MM.1S (cell line): ENCODE data around the gene ZDHHC11.

Experiments used
- DNase-seq: peaks from one replicate; pipeline ENCODE4 v3.0.0-alpha.2; 2015
- H2AFZ ChIP-seq: fragments of 300-600 bp; sonication (generic); 2 replicates; pipeline ENCODE4 v1.6.0; 2016; ENCODE audit warnings: antibody characterized with exemption, low read length
- H3F3A ChIP-seq: fragments of 300-600 bp; sonication (generic); 2 replicates; pipeline ENCODE4 v1.6.1; 2016; ENCODE audit warnings: mild to moderate bottlenecking, antibody characterized with exemption, low read length, moderate library complexity, mixed read lengths; ENCODE audit not compliant: insufficient read depth
- H3K27ac ChIP-seq: fragments of 300-600 bp; sonication (generic); 2 replicates; pipeline ENCODE4 v1.5.1; 2016; ENCODE audit warnings: mild to moderate bottlenecking, low read length
- H3K27me3 ChIP-seq: fragments of 300-600 bp; sonication (generic); replicated peaks from 2 replicates; pipeline ENCODE4 v1.6.0; 2016; ENCODE audit warnings: low read length; ENCODE audit not compliant: insufficient read depth
- H3K36me3 ChIP-seq: fragments of 300-600 bp; sonication (generic); replicated peaks from 2 replicates; pipeline ENCODE4 v1.6.1; 2016; ENCODE audit warnings: mild to moderate bottlenecking, low read length, mixed read lengths; ENCODE audit not compliant: insufficient read depth
- H3K4me1 ChIP-seq: fragments of 300-600 bp; sonication (generic); 2 replicates; pipeline ENCODE4 v1.6.1; 2016; ENCODE audit warnings: low read length, mixed read lengths
- H3K4me2 ChIP-seq: fragments of 300-600 bp; sonication (generic); 2 replicates; pipeline ENCODE4 v1.6.0; 2016; ENCODE audit warnings: low read depth, low read length
- H3K4me3 ChIP-seq: fragments of 300-600 bp; sonication (generic); 2 replicates; pipeline ENCODE4 v1.5.1; 2016; ENCODE audit warnings: low read length, mixed read lengths
- H3K79me2 ChIP-seq: fragments of 300-600 bp; sonication (generic); 2 replicates; pipeline ENCODE4 v1.6.1; 2016; ENCODE audit warnings: mixed run types, low read length, mixed read lengths
- H3K9ac ChIP-seq: fragments of 300-600 bp; sonication (generic); 2 replicates; pipeline ENCODE4 v1.6.1; 2016; ENCODE audit warnings: low read length, mixed read lengths
- H3K9me2 ChIP-seq: fragments of 300-600 bp; sonication (generic); replicated peaks from 2 replicates; pipeline ENCODE4 v1.6.1; 2016; ENCODE audit warnings: mild to moderate bottlenecking, low read length, mixed read lengths; ENCODE audit not compliant: insufficient read depth
- H3K9me3 ChIP-seq: fragments of 300-600 bp; sonication (generic); replicated peaks from 2 replicates; pipeline ENCODE4 v1.6.1; 2016; ENCODE audit warnings: mild to moderate bottlenecking, low read length, mixed read lengths; ENCODE audit not compliant: insufficient read depth
- H4K20me1 ChIP-seq: fragments of 300-600 bp; sonication (generic); 2 replicates; pipeline ENCODE4 v1.6.1; 2016; ENCODE audit warnings: mild to moderate bottlenecking, low read length, moderate library complexity, mixed read lengths; ENCODE audit not compliant: insufficient read depth
- EZH2 ChIP-seq: fragments of 300-600 bp; sonication (generic); optimal IDR thresholded peaks from 2 replicates; pipeline ENCODE3; 2017; ENCODE audit warnings: low read depth, mild to moderate bottlenecking, antibody characterized with exemption, low read length, mixed read lengths
- EZH2phosphoT487 ChIP-seq: fragments of 300-600 bp; sonication (generic); IDR thresholded peaks from 2 replicates; pipeline ENCODE4 v1.6.1; 2018; ENCODE audit warnings: antibody characterized with exemption, low read length
- TF ChIP-seq, protein P1 (sequence below): fragments of 300-600 bp; sonication (generic); IDR thresholded peaks from 2 replicates; pipeline ENCODE4 v1.5.1; 2016; ENCODE audit warnings: antibody characterized with exemption, low read length, mixed read lengths

The ZDHHC11 gene

DNA sequence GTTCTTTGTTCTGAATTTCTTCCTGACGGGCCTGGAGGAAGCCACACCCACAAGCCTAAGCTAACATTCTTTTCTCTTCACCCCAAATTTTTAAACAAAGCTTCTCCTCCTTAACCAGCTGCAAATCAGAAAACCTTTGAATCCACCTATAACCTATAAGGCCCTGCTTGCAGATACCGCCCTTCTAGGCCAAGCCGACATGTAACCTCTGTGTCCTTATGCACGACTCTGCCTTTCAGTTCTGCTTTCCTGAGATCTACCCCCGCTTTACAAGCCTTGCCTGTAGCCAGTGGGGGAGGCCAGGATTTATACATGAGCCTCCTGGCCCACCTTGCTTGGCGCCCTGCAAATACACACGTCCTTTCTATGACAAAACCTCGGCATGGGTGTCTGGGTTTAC lies 22.5 kb upstream of the ZDHHC11 start:
- H3K36me3 ChIP-seq: peaks cover 13% of the 10 kb centered on the region
- no peaks in the 10 kb centered on the region for H3K9me3 ChIP-seq

GRCh38 chr5:872301-872700 lies 21.5 kb upstream of the ZDHHC11 start:
- no peaks in the 10 kb centered on the region for H3K27me3 ChIP-seq
- H3K9me3 ChIP-seq: no peaks in the 10 kb centered on the region
- no peaks in the 10 kb centered on the region for H3K9me2 ChIP-seq
- H3K4me2 ChIP-seq: no peak overlapping the region
- H3K4me1 ChIP-seq: no peaks in the 10 kb centered on the region
- H4K20me1 ChIP-seq: 0 out of 2 replicates have a peak, but pooled peaks cover 2% of the 10 kb centered on the region
- H3K9ac ChIP-seq: no peak overlapping the region
- H3K4me3 ChIP-seq: no peak overlapping the region
- peaks cover 13% of the 10 kb centered on the region for H3K36me3 ChIP-seq
- no peak overlapping the region for H2AFZ ChIP-seq
- H3K79me2 ChIP-seq: peaks cover 5% of the 10 kb centered on the region; the same call in 1 of the 2 replicates
- no peaks in the 10 kb centered on the region for H3F3A ChIP-seq
- TF ChIP-seq EZH2 (no peak), EZH2phosphoT487 (no peak)
- TF ChIP-seq, protein P1, sequence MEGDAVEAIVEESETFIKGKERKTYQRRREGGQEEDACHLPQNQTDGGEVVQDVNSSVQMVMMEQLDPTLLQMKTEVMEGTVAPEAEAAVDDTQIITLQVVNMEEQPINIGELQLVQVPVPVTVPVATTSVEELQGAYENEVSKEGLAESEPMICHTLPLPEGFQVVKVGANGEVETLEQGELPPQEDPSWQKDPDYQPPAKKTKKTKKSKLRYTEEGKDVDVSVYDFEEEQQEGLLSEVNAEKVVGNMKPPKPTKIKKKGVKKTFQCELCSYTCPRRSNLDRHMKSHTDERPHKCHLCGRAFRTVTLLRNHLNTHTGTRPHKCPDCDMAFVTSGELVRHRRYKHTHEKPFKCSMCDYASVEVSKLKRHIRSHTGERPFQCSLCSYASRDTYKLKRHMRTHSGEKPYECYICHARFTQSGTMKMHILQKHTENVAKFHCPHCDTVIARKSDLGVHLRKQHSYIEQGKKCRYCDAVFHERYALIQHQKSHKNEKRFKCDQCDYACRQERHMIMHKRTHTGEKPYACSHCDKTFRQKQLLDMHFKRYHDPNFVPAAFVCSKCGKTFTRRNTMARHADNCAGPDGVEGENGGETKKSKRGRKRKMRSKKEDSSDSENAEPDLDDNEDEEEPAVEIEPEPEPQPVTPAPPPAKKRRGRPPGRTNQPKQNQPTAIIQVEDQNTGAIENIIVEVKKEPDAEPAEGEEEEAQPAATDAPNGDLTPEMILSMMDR: no peak
- no peak for DNase-seq
- H3K27ac ChIP-seq: no peak overlapping the region

More for the DNA sequence above, 22.5 kb upstream of the ZDHHC11 start:
- TF ChIP-seq EZH2 (no peak), EZH2phosphoT487 (no peak)
- Histone ChIP-seq H3K27ac (no peak overlapping the region), H3K9ac (no peak overlapping the region), H2AFZ (no peak overlapping the region), H3K27me3 (no peaks in the 10 kb centered on the region), H3K79me2 (peaks cover 5% of the 10 kb centered on the region; the same call in 1 of the 2 replicates), H3K4me2 (no peak overlapping the region), H3K9me2 (no peaks in the 10 kb centered on the region), H3K4me1 (no peaks in the 10 kb centered on the region), H4K20me1 (0 out of 2 replicates have a peak, but pooled peaks cover 2% of the 10 kb centered on the region), H3F3A (no peaks in the 10 kb centered on the region), H3K4me3 (no peak overlapping the region)
- DNase-seq: no peak

DNA sequence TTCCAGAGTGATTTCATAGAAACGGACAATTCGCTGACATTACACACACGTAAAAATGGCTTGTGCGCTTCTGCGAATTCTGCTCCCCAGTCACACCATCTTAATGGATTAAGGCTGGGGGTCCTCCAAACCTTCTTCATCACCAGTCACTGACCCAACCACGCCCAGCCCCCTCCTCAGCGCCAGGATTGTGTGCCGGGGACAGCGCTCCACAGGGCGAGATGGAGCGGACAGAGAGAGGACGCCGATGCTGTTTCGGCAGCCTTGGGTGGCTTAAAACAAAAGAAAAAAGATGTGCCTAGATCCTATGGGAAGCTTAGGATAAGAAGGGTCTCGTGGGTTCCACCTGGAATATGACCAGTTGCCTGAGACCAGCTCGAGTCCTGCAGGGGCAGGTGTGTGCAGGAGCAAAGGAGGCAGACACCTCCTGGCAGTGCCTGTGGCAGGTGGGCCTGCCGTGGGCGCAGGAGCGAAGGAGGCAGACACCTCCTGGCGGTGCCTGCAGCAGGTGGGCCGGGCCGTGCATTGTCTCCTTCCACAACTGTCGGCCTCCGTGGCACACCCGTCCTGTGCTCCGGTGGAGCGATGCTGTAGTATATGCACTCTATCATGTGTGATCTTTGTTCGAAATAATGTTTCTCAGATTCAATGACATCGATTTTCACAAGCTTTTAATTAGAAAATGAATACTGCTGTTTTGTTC lies 21.0 kb upstream of the ZDHHC11 start:
- no peaks in the 10 kb centered on the region for H3K9me2 ChIP-seq
- no peaks in the 10 kb centered on the region for H3F3A ChIP-seq
- peaks cover 5% of the 10 kb centered on the region; the same call in 1 of the 2 replicates for H3K79me2 ChIP-seq
- peaks cover 13% of the 10 kb centered on the region for H3K36me3 ChIP-seq
- H3K9me3 ChIP-seq: no peaks in the 10 kb centered on the region
- H3K9ac ChIP-seq: no peak overlapping the region
- H3K4me1 ChIP-seq: no peaks in the 10 kb centered on the region
- no peak for TF ChIP-seq EZH2phosphoT487
- TF ChIP-seq, protein P1: no peak
- no peak for TF ChIP-seq EZH2
- H3K4me2 ChIP-seq: no peak overlapping the region
- 0 out of 2 replicates have a peak, but pooled peaks cover 2% of the 10 kb centered on the region for H4K20me1 ChIP-seq
- no peak for DNase-seq
- H3K4me3 ChIP-seq: no peak overlapping the region
- no peak overlapping the region for H2AFZ ChIP-seq
- H3K27me3 ChIP-seq: no peaks in the 10 kb centered on the region
- no peak overlapping the region for H3K27ac ChIP-seq

DNA sequence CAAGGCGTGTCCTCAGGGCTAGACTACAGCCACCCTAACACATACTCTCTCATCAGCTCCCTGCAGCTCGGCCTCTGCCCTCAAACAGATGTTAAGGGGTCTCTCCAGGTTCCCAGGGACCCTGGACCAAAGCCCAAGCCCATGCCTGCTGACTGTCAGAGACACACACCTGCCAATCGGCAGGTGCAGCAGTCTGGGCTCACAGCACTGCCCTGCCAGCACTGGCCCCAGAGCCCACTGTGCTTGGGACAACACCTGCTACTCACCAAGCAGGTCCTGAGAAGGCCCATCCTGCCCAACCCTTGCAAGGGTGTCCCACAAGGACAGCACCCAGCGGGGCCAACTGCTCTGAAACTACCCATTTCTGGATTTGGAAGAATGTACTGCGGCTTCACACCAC lies 20.2 kb upstream of the ZDHHC11 start:
- 0 out of 2 replicates have a peak, but pooled peaks cover 2% of the 10 kb centered on the region for H4K20me1 ChIP-seq
- no peak overlapping the region for H3K4me3 ChIP-seq
- no peaks in the 10 kb centered on the region for H3K9me3 ChIP-seq
- no peak overlapping the region for H3K9ac ChIP-seq
- no peak overlapping the region for H3K4me2 ChIP-seq
- no peak overlapping the region for H3K27ac ChIP-seq
- H2AFZ ChIP-seq: no peak overlapping the region
- H3K4me1 ChIP-seq: no peaks in the 10 kb centered on the region
- DNase-seq: no peak
- no peak for TF ChIP-seq EZH2phosphoT487
- no peak for TF ChIP-seq EZH2
- TF ChIP-seq, protein P1: no peak
- no peaks in the 10 kb centered on the region for H3K27me3 ChIP-seq
- no peaks in the 10 kb centered on the region for H3K9me2 ChIP-seq
- H3K79me2 ChIP-seq: peaks cover 5% of the 10 kb centered on the region; the same call in 1 of the 2 replicates
- no peaks in the 10 kb centered on the region for H3F3A ChIP-seq
- H3K36me3 ChIP-seq: peaks cover 13% of the 10 kb centered on the region; the same call in 1 of the 2 replicates
